GM15510 (cell line): ENCODE data around the gene TRA2A.

ENCODE experiments used
- POLR2A ChIP-seq: IDR thresholded peaks from 3 replicates; pipeline ENCODE4 v1.6.1; 2011; ENCODE audit warnings: borderline replicate concordance; ENCODE audit not compliant: insufficient read length; ENCODE audit errors: extremely low read depth

TRA2A gene

DNA sequence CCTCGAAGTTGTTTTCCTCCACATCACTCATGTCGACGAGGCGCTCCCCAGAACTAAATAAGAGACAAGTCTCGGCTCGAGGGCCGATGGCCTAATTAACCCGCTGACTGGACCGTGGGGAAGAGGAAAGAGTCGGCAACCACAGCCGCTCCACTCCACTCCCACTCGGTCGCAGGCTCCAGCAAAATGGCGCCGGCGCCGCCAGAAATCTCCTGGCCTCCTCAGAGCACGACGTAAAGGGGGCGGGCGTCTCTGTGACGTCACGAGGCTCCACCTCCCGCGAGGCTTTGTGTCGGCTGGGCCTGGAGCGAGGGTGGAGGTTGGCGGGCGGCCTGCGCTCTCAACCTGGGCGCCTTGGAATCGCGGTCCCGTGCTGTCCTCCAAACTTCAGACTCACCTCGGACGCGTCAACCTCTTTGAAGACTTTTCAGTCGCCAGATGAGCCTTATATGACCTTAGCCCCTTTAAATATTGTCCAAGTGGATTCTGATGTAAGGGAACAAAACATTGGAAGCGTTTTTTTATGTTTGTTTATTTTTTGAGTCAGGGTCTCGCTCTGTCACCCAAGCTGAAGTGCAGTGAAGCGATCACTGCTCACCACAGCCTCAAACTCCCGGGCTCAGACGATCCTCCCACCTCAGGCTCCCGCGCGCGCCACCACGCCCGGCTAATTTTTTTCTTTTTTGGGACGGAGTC, at the start of gene TRA2A:
Gene TRA2A, minus strand, starts transcription at position 188 of the 696 bp plus-strand sequence. Its CDS starts 157 bp downstream, at position 31.
- TF ChIP-seq POLR2A: peak; percentile 98

DNA sequence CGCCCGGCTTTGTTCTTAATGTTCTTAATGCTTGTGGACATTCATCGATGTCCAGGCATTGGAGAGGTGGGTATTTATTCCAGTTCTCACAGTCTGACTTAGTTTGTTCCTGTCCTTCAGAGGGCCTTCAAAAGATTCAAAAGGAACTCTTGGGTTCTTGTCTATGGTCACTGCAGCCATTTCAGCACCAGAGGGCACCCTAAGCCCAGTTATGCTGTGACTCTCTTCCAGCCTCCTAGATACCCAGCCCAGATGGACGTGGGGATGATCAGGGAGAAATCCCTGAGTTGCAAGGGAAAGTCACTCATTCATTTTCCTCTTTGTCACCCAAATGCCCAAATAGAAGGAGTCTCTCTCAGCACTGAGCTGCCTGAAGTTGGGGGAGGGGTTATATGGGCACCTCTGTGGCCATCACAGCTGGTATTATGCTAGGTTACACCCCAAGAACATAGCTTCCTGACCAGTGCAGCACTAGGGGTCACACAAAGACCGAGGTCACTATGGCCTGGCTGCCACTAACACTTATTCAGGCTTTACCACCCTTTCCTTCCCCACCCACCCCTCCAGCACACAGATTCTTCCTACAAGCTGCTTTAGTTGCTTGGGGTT, 38.9 kb upstream of the TRA2A start:
- no peak for TF ChIP-seq POLR2A

DNA sequence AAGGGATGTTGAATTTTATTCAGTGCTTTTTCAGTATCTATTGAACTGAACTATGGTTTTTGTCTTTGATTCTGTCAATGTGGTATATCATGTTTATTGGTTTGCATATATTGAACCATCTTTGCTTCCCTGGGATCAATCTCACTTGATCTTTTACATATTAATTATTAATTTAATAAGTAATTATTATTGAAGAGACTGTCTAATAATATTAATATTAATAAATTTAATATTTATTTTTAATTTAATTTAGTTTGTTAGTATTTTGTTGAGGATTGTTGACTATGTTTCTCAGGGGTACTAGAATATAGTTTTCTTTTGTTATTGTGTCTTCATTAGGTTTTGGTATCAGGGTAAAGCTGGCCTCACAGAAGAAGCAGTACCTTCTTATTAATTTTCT, 26.5 kb upstream of the TRA2A start:
- no peak for TF ChIP-seq POLR2A

DNA sequence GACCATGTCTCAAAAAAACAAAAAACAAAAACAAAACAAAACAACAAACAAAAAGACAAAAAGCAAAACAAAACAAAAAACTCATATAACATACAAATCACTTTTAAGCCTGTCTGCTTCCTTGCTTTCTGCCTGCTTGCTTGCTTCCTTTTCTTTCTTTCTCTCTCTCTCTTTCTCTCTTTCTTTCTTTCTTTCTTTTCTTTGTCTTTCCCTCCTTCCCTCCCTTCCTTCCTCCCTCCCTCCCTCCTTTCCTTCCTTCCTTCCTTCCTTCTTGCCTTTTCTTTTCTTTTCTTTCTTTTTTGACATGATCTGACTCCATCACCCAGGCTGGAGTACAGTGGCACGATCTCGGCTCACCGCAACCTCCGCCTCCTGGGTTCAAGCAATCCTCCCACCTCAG, 15.9 kb upstream of the TRA2A start:
- TF ChIP-seq POLR2A: no peak

DNA sequence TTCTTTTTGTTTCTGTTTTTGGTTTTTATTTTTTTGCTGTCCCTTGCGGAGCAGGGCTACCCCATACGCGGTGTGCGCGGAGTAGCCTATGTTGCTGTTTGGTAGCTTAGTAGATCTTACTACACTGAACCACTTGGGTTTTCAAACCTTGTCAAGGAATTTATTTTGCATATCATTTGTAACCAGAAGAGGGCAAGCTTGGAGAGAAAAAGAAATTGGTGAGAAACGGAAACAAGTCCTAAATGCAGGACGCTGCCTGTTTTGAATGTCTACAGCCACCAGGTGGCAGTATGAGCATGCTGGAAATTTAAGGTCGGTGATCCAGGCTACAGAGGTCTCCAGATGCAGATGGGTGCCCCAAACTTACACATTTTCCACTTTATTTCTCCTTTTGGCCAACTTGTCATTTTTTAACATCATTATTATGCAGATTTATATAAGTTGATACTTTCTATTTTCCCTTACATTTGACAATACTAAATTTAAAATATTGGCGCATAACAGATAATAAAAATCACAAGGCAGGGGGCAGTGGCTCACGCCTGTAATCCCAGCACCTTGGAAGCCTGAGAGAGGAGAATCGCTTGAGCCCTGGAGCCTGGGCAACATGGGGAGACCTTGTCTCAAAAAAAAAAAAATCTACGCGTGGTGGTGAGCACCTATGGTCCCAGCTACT, 15.3 kb upstream of the TRA2A start:
- TF ChIP-seq POLR2A: no peak

DNA sequence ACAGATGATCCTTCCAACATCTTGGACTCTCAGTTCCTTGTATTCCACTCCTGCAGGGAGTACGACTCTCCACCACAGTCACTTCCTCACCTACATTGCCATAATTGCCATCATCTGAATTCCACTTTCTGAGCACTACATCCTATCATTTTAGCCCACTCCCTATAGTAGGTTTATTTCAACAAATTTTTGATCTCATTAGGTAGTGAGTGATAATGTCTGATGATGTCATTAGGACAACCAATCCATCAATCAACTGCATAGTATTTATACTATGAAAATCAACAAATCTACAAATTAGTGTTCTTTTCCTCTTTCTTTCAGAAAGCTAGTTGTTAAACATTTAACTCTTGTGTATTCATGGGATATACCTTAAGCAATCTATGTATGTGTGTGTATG, 13.7 kb upstream of the TRA2A start:
- no peak for TF ChIP-seq POLR2A

DNA sequence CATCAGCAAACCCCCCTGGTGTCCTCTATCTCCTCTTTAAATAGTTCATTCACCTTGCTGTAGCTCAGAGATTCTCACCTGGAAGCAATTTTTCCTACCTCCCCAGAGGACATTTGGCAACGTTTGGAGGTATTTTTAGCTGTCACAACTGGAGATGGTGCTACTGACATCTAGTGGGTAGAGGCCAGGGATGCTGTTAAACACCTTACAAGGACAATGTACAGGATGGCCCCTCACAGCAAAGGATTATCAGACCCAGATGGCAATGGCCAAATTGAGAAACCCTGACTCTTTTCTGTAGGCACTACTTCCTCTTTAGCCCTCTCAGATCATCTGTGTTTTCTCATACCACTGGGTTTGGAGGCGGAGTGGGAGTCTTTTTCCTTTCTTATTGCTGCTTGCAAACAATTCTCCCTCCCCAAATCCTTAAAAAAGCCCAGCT, 13.2 kb upstream of the TRA2A start:
- TF ChIP-seq POLR2A: no peak

DNA sequence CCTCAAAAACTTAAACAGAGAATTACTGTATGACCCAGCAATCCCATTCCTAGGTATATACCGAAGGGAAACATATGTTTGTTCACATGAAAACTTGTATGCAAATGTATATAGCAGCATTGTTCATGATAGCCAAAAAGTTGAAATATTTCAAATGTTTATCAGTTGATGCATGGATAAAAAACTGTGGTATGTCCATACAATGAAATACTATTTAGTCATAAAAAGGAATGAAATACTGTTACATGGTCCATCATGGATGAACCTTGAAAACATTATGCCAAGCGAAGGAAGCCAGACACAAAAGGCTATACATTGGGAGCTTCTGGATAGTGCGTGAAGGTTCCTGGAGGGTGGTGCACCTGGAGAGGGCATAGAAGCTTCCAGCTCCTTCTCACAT, 11.0 kb upstream of the TRA2A start:
- no peak for TF ChIP-seq POLR2A

DNA sequence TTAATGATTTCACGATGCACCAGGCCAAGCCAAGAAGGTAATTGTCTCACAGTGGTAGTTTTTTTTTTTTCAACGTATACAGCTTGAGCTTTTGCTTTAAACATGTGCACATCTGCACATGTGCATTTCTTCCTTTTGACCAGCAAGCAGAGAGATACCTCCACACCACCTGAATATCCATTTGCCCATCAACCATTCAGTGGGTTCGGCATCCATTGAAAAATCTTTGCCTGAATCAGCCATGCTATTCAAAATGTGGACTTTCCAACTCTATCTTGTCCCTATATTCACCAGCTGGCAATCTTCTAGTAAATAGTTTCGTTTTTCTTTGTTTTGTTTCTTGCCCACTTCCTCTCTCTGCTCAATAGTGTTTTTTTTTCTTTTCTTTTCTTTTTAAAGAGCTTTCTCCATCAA, 7.7 kb upstream of the TRA2A start:
- no peak for TF ChIP-seq POLR2A

DNA sequence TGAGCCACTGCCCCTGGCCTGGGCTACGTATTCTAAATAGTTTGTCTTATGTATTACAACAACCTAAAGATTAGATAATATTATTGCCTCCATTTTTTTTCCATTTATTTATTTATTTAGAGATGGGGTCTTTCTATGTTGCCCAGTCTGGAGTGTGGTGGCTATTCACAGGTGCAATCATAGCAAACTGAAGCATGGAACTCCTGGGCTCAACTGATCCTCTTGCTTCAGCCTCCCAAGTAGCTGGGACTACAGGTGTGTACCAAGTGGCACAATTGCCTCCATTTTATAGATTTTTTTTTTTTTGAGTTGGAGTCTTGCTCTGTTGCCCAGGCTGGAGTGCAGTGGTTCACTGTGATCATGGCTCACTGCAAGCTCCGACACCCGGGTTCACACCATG, 6.5 kb upstream of the TRA2A start:
- no peak for TF ChIP-seq POLR2A

DNA sequence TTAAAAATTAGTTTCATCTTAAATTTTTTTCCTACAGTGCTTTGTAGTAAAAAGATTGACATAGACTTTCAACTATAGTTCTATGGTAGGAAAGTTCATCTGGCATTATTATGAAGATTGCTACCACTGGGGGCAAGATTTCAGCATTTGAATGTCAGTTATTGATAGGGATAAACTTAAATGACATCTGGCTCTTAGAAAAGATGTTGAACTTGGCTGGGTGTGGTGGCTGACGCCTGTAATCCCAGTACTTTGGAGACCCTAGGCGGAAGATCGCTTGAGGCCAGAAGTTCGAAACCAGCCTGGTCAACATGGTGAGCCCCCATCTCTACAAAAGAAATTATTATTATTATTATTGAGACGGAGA, 1.4 kb upstream of the TRA2A start:
- no peak for TF ChIP-seq POLR2A

DNA sequence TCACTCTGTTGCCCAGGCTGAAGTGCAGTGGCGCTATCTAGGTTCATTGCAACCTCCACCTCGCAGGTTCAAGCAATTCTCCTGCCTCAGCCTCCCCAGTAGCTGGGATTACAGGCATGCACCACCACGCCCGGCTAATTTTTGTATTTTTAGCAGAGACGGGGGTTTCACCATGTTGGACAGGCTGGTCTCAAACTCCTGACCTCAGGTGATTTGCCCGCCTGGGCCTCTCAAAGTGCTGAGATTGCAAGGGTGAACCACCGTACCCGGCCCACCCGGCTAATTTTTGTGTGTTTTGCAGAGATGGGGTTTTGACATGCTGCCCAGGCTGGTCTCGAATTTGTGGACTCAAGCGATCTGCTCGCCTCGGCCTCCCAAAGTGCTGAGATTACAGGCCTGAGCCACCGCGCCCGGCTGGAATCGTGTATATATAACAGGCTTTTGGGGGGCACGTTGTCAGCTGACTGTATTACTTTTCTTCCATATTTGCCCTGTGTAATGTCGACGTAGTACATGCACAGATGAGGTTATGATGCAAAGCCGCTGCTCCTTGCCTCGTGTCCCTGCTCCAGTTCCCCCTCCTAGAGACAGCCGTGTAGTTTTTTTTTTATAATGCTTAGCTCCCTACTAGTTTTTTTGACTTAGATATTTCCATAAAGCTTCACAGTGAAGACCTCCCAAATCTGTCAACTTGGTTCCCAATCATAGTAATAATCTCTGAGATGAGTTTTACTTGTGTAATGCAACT, 883 bp upstream of the TRA2A start:
- TF ChIP-seq POLR2A: no peak

DNA sequence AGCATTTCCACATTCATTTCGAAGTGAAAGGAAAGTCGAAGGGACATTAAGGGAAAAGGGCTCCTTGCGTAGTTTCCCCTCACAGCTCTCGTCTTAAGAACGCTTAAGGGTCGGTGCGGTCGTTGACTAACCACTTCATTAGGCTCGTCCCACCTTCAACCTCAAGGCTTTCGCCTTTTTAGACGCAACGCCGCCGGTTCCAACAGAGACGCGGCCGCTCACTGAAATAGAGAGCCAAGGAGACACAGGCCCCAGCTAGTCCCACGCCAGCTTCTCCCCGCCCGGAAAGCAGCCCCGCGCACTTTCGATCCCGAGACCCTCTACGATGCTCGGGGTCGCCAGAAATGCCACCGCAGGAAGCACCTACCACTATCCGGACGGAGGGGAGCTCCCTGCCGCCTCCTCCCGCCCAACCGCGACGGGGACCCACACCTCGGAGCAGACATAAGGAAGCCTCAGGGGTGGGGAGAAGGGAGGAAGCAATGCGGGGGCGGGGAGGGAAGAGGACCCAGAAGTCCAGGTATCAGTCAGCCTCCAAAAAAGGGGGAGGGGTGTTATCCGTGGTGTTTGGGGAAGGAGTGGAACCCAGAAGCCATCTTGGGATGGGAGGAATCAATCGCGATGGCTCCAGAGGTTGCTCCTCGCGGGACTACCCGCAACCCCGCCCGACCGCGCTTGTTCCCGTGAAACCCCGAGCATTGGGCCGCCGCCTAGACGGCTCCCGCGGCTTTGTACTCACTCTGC, 559 bp downstream of the TRA2A start:
- TF ChIP-seq POLR2A: no peak

DNA sequence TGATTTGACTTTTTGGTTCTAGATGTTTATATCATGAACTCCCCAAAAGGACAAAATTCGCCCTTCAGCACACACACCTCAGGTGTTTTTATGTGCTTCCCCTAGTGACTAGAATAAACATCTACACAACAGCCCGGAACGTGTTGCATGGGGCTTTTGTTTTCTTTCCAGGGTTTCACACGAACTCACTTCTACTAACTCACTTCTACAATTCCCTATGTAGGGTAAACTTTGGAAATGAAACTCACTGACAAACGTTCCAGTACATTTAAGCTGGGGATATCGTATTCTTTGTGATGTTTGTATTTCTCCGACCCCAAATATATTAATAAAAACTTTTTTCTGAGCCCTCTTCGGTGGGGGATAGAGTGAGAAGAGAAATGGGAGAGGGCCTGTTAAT, 1.4 kb downstream of the TRA2A start:
- no peak for TF ChIP-seq POLR2A
